ENCODE results near the gene CACNB1. TPM values are rescaled to one million over a fixed set of nuclear protein-coding genes. Genes with fewer than 3 reads are reported as not detected.

Gene CACNB1
- total and polyA plus RNA-seq, 12 donors: 0.85 to 28.8 (median 5.6) TPM

DNA sequence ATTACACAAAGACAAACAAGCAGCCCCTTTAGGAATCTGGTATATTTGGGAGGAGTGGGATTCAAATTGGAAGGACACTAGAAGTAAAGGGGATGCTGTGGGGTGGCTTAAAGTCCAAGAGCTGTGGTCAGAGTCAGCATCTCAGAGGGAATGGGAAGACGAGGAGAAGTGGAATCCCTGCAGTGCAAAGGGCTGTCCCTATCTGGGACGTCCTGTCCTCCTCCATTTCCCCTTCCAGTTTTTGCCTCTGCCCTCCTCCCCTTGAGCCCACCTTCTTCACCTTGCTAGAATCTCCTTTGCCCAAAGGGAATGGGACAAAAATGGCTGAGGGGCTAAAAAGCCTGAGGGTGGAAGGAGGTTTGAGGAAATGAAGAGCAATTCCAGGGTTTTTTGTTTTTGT, 41.8 kb downstream of the CACNB1 start:
- H3K4me1 ChIP-seq (replicated peaks in 1 of 2): peaks cover 9 to 12% of the 10 kb centered on the region in 2 donors
- H3K4me3 ChIP-seq: no peak overlapping the region
- intact Hi-C loops (cut with DNase I): loop anchor here in 1 of 2 donors (10.0 kb wide), 1 partner anchor 281 kb away; the partner anchor contains the start of gene LASP1
- H3K27ac ChIP-seq: no peak overlapping the region
- TF ChIP-seq POLR2A (IDR thresholded peaks at IDR 0.05): no peak
- TF ChIP-seq, protein P1, sequence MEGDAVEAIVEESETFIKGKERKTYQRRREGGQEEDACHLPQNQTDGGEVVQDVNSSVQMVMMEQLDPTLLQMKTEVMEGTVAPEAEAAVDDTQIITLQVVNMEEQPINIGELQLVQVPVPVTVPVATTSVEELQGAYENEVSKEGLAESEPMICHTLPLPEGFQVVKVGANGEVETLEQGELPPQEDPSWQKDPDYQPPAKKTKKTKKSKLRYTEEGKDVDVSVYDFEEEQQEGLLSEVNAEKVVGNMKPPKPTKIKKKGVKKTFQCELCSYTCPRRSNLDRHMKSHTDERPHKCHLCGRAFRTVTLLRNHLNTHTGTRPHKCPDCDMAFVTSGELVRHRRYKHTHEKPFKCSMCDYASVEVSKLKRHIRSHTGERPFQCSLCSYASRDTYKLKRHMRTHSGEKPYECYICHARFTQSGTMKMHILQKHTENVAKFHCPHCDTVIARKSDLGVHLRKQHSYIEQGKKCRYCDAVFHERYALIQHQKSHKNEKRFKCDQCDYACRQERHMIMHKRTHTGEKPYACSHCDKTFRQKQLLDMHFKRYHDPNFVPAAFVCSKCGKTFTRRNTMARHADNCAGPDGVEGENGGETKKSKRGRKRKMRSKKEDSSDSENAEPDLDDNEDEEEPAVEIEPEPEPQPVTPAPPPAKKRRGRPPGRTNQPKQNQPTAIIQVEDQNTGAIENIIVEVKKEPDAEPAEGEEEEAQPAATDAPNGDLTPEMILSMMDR (IDR thresholded peaks at IDR 0.05): no peak
- no peak for DNase-seq
- 39 to 56% (median 47%) methylated on average over 2 of the region's 2 CpGs for WGBS, 4 donors
- no peaks in the 10 kb centered on the region for H3K27me3 ChIP-seq
- H3K9me3 ChIP-seq (replicated peaks in 1 of 3): no peaks in the 10 kb centered on the region
- H3K36me3 ChIP-seq (replicated peaks in 1 of 2): no peaks in the 10 kb centered on the region

DNA sequence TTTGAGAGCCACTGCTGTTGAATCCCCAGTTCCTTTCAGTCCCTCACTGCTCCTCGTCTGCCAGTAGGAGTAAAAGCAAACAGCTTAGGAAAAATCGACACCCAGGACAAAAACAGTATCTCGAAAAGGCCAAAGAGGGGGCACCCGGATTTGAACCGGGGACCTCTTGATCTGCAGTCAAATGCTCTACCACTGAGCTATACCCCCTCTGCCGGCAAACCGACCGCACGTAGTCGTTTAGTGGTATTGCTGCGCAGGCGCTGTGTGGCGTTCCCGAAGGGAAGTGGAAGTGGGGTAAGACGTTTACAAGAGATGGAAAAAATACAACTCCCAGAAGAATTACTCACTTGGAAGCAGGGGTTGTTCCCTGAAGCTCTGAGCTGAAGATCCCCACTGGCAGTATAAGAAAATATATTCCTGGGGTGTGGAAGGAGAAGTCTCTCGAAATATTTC, 43.8 kb downstream of the CACNB1 start:
- intact Hi-C loops (cut with DNase I): loop anchor here (2.0 to 10.0 kb wide), 4 partner anchors 86 to 279 kb away; partner anchors contain the start of gene LASP1 (in 1 of the 2)

DNA sequence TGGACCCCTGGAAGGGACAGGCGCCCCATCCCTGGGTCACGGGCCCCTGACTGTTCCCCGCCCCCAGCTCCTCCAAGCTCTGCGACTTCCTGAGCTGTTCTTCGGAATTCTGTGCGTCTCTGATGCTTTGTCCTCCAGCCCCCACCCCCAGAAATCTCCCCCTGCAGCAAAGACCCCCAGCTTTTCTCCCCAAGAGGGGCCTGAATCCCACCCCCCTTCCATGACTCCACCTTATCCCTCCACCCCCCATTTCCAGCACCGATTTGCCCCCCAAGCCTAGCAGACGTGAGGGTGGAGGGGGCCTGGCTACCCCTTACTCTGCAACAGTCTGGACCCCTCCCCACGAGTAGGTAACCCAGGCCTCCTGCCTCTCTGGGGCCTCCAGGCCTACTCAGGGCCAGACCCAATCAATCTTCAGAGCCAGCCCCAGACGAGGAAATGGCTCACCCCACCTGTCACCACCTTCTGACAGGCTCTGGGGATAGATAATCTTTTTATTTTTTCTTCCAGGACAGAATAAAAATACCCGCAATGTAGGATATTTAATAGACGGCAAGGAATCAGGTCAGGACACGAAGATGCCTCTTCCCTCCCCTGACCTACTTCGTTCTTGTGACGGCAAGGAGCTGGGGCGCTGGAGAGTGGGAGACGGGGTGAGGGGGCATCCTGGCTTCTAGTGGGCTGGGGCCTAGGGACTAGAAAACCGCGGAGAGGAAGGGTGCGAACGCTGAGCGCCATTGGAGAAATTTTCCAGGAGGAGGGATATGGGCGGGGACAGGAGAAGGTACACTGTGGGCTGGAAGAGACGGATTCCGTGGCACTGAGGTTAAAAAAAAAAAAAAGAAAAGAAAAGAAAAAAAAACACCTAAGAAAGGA, 45.3 kb downstream of the CACNB1 start:
- no peaks in the 10 kb centered on the region for H3K36me3 ChIP-seq (replicated peaks in 1 of 2)
- H3K9me3 ChIP-seq (replicated peaks in 1 of 3): no peaks in the 10 kb centered on the region
- peak overlapping the region in 1 of 4 donors; percentile 81 for H3K4me3 ChIP-seq
- peaks cover 9 to 12% of the 10 kb centered on the region in 2 donors for H3K4me1 ChIP-seq (replicated peaks in 1 of 2)
- TF ChIP-seq POLR2A (IDR thresholded peaks at IDR 0.05): no peak
- TF ChIP-seq, protein P1 (IDR thresholded peaks at IDR 0.05): no peak
- peak overlapping the region in 1 of 5 donors; percentile 41 for H3K27ac ChIP-seq
- peak in 2 of 7 donors; percentile 37 to 44 for DNase-seq
- WGBS, 4 donors: 9 to 22% (median 17%) methylated on average over 22 to 25 of the region's 25 CpGs
- no peaks in the 10 kb centered on the region for H3K27me3 ChIP-seq
- intact Hi-C loops (cut with DNase I): loop anchor here (2.0 to 10.0 kb wide), 4 partner anchors 85 to 277 kb away; partner anchors contain the start of gene LASP1 (in 1 of the 2)

More for the DNA sequence above, 43.8 kb downstream of the CACNB1 start:
- Histone ChIP-seq H3K4me1 (replicated peaks in 1 of 2) (peaks cover 9 to 12% of the 10 kb centered on the region in 2 donors), H3K36me3 (replicated peaks in 1 of 2) (no peaks in the 10 kb centered on the region), H3K27me3 (no peaks in the 10 kb centered on the region), H3K4me3 (peak overlapping the region; percentile 50 to 81 (median 66)), H3K9me3 (replicated peaks in 1 of 3) (no peaks in the 10 kb centered on the region), H3K27ac (peak overlapping the region in 4 of 5 donors; percentile 51 to 90 (median 81))
- peak; percentile 85 to 98 (median 93) for DNase-seq
- peak; percentile 10 to 19 for TF ChIP-seq POLR2A (IDR thresholded peaks at IDR 0.05)
- TF ChIP-seq, protein P1 (IDR thresholded peaks at IDR 0.05): peak in 3 of 6 experiments; percentile 24 to 48 (median 40)
- 0% methylated on average over 16 of the region's 16 CpGs for WGBS, 4 donors

Data from adrenal gland (tissue), 12 donors.